K562 (cell line): ENCODE measurements around the gene ABL1. TPM values are rescaled to one million over a fixed set of nuclear protein-coding genes. Genes with fewer than 3 reads are reported as not detected.
A peak's percentile ranks its signal among the peaks of the same experiment; 100 is the strongest.

Experiments
- ATAC-seq: fragments of 200-7000 bp; cut with Tn5 transposase; 3 replicates; pipeline ENCODE4 v1.9.1; 2020; ENCODE audit warnings: moderate library complexity
- BruUV-seq: library from RNA; stranded (reverse); fragments of 400-500 nt; replicated peaks from 2 replicates; lab custom pipeline; 2021; lab: Mats Ljungman, UMichigan
- CTCF ChIA-PET: fragments of 300-600 bp; formaldehyde crosslinking; extraction: SDS; loops from one replicate; lab custom pipeline; 2021; ENCODE audit warnings: low intra/inter-chr PET ratio; lab: Yijun Ruan, JAX
- POLR2A ChIA-PET: fragments of 300-600, 350-650 bp; sonication (Branson Sonifier 250); formaldehyde crosslinking; extraction: SDS; loops from one replicate; lab custom pipeline; 2021; ENCODE audit warnings: antibody characterized with exemption, inconsistent platforms; lab: Yijun Ruan, JAX
- DNase-seq, 4 experiments: peaks; one replicate each; pipeline versions ENCODE4 v3.0.0 to v3.0.0-alpha.2; 2011 to 2018; ENCODE audit warnings: low spot score in 3 of 4, mixed read lengths in 3 of 4; ENCODE audit errors: extremely low read depth in 1 of 4
- FAIRE-seq: peaks from 2 replicates; lab custom pipeline; 2011; peaks lifted over from hg19 to GRCh38; lab: Jason Lieb, UNC
- H2AFZ ChIP-seq: 2 replicates; pipeline ENCODE4 v1.6.0; 2011; ENCODE audit warnings: low read depth, low read length, control low read depth, inconsistent platforms
- H3K27ac ChIP-seq: fragments of 200-600 bp; 3 replicates; pipeline ENCODE4 v1.8.0; 2011; ENCODE audit warnings: low read depth, mild to moderate bottlenecking, control low read depth, inconsistent platforms, low read length, moderate library complexity, mixed read lengths; ENCODE audit errors: extremely low read depth
- H3K27me3 ChIP-seq, 2 experiments: fragments of 300-600 bp in 1 of 2; 2 replicates in 1 of 2; 3 replicates in 1 of 2; pipeline versions ENCODE4 v1.6.0 to v1.8.0; 2011; ENCODE audit warnings: inconsistent platforms in 2 of 2, low read length in 2 of 2, mild to moderate bottlenecking in 1 of 2, mixed read lengths in 1 of 2, moderate library complexity in 1 of 2; ENCODE audit not compliant: control insufficient read depth in 2 of 2, insufficient read depth in 2 of 2
- H3K36me3 ChIP-seq: fragments of 300-600 bp; 3 replicates; pipeline ENCODE4 v1.8.0; 2011; ENCODE audit warnings: mild to moderate bottlenecking, low read length, inconsistent platforms; ENCODE audit not compliant: control insufficient read depth, insufficient read depth
- H3K4me1 ChIP-seq, 2 experiments: fragments of 200-600 bp in 1 of 2; replicated peaks in 1 of 2; 2 replicates in 1 of 2; 3 replicates in 1 of 2; pipeline versions ENCODE4 v1.5.1 to v1.8.0; 2011; ENCODE audit warnings: inconsistent platforms in 2 of 2, low read length in 2 of 2, mild to moderate bottlenecking in 1 of 2, mixed read lengths in 1 of 2, moderate library complexity in 1 of 2; ENCODE audit not compliant: control insufficient read depth in 2 of 2, insufficient read depth in 2 of 2
- H3K4me2 ChIP-seq: 2 replicates; pipeline ENCODE4 v1.6.1; 2011; ENCODE audit warnings: low read length, control low read depth, inconsistent platforms, mixed read lengths; ENCODE audit not compliant: insufficient read depth
- H3K4me3 ChIP-seq: fragments of 200-600 bp; sonication (generic), shearing (Covaris generic); 2 replicates; pipeline ENCODE4 v1.5.1; 2016; ENCODE audit warnings: control low read depth, inconsistent platforms
- H3K79me2 ChIP-seq: fragments of 200-600 bp; 3 replicates; pipeline ENCODE4 v1.8.0; 2011; ENCODE audit warnings: low read length, inconsistent platforms; ENCODE audit not compliant: control insufficient read depth, insufficient read depth
- H3K9ac ChIP-seq, 2 experiments: 2 replicates each; pipeline versions ENCODE4 v1.6.0 to v1.6.1; 2011; ENCODE audit warnings: low read depth in 2 of 2, low read length in 2 of 2, control low read depth in 1 of 2, inconsistent platforms in 1 of 2, mild to moderate bottlenecking in 1 of 2, mixed read lengths in 1 of 2; ENCODE audit not compliant: insufficient read depth in 1 of 2
- H3K9me1 ChIP-seq: one replicate; pipeline ENCODE4 v1.6.0; 2011; ENCODE audit warnings: inconsistent platforms, mild to moderate bottlenecking, low read length, moderate library complexity; ENCODE audit not compliant: control insufficient read depth, insufficient read depth
- H3K9me3 ChIP-seq: replicated peaks from 2 replicates; pipeline ENCODE4 v1.5.1; 2011; ENCODE audit warnings: low read depth, low read length, inconsistent platforms; ENCODE audit not compliant: control insufficient read depth, insufficient read depth
- H4K20me1 ChIP-seq: replicated peaks from 2 replicates; pipeline ENCODE4 v1.6.1; 2011; ENCODE audit warnings: low read length, inconsistent platforms, mixed read lengths; ENCODE audit not compliant: control insufficient read depth, insufficient read depth
- ELF1 ChIP-seq: fragments of 200-800 bp; sonication (Bioruptor generic); IDR thresholded peaks from 2 replicates; pipeline ENCODE4 v1.6.1; 2016; ENCODE audit warnings: missing genetic modification characterization, missing compliant biosample characterization
- RFX7 ChIP-seq: fragments of 250-450 bp; sonication (Bioruptor Pico); IDR thresholded peaks from 2 replicates; pipeline ENCODE4 v1.5.1; 2021; ENCODE audit warnings: mild to moderate bottlenecking
- WGBS: fragments of 100-300 bp; shearing (Covaris generic); methylation state at CpG from one replicate; pipeline ENCODE4 v1.1.6; 2016; ENCODE audit warnings: low coverage, mixed read lengths; ENCODE audit not compliant: insufficient coverage; ENCODE audit errors: missing lambda C conversion rate; 5-methylcytosine and 5-hydroxymethylcytosine counted together
- in situ Hi-C: fragments of 300-500 bp; cut with MboI; formaldehyde crosslinking; loops from 4 replicates; pipeline ENCODE4 v1.15.0; 2018; ENCODE audit warnings: inconsistent platforms, mixed read lengths
- intact Hi-C: fragments of 100-400 bp; cut with micrococcal nuclease; formaldehyde crosslinking; loops from 2 replicates; pipeline ENCODE4 v1.14.2; 2022
- polyA plus RNA-seq, 8 experiments: library from polyadenylated mRNA; depleted of rRNA in 4 of 8; stranded (reverse) in 5 of 8; unstranded in 3 of 8; fragments of >200 nt; fragmentation: Nextera tagmentation in 2 of 8; fragmentation: Illumina TruSeq in 1 of 8; extraction: Ambion mirVana in 2 of 8; extraction: Trizol in 1 of 8; gene quantifications; 2 replicates each; pipeline versions ENCODE4 v1.2.1 to v1.2.3, GENCODE V29; 2011 to 2014; ENCODE audit warnings: inconsistent platforms in 1 of 8, missing spikeins in 1 of 8
- total RNA-seq, 7 experiments: library from RNA; depleted of rRNA in 6 of 7; stranded (reverse); fragments of >200 nt in 6 of 7; fragmentation: Illumina TruSeq in 2 of 7; extraction: Trizol in 2 of 7; gene quantifications; 2 replicates each; pipeline versions ENCODE4 v1.2.1 to v1.2.3, GENCODE V29; 2011 to 2021; ENCODE audit warnings: low replicate concordance in 1 of 7

ABL1 gene
- total and polyA plus RNA-seq, 9 of the 15 experiments (the other 6 are each of a cell fraction or from before 2014, with no cell fraction given) = 1.5 to 130 (median 37.8) TPM

DNA sequence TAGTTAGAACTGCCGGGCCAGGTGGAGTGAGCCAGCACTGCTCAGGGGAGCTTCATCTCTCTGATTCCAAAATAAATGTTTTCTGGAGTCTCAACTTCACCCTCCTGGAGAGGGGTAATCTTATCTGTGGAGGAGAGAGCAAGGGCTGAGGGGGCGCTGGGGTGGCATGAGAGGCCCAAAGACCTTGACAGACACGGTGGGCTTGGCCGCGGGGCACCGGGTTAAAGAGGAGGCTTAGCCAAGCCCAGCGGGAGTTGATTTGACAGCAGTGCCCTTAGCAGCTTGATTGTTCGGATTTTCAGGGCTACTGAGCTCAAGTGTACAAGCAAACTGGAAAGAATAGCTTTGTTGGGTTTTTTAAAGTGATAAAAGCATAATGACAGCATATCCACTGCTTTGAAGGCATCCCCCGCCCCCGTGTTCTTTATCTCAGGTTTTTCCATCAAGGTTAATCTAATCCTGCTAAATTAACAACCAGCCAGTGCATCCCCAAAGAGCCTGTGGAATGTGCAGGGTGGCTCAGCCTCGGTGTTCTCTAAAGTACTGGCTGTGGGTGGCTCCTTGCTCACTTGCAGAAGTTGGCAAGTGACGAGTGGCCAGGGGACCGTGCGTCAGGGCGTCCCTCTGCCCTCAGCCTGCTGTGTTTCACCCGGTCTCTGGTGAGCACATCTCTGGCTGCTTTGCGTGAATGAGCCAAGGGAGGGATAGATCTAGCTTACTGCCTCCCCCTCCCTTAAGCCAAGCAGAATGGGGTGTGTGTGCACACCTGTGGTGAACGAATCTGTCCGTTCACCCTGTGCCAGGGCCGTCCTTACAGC, 56.0 kb downstream of the ABL1 start:
- in situ Hi-C loops = no loop called here
- Histone ChIP-seq H3K9ac (peak overlapping the region in 1 of 2 experiments; percentile 23; a peak in 2 of 4 replicates), H3K4me3 (no peak overlapping the region), H3K4me2 (no peak overlapping the region), H4K20me1 (peaks cover 74% of the 10 kb centered on the region), H3K9me1 (peaks cover 8% of the 10 kb centered on the region), H3K36me3 (peaks cover 43% of the 10 kb centered on the region), H2AFZ (no peak overlapping the region), H3K27me3 (peaks cover 3 to 9% of the 10 kb centered on the region in 2 experiments; a peak in 3 of 5 replicates), H3K27ac (no peak overlapping the region), H3K79me2 (no peaks in the 10 kb centered on the region), H3K9me3 (no peaks in the 10 kb centered on the region), H3K4me1 (peaks cover 6 to 50% of the 10 kb centered on the region in 2 experiments; a peak in 4 of 5 replicates)
- intact Hi-C loops = no loop called here
- ChIA-PET POLR2A (interaction anchor here (0.6 to 14.2 kb wide), 22 partner anchors 7 to 159 kb away, joined by 3 to 334 read pairs (median 4); no protein-coding TSS in a partner anchor), CTCF (interaction anchor here (0.7 kb wide), 1 partner anchor 367 kb away, joined by 3 read pairs; no protein-coding TSS in a partner anchor)
- BruUV-seq = no TSS peak
- 59% methylated on average over 20 of the region's 20 CpGs for WGBS
- FAIRE-seq = no peak
- TF ChIP-seq RFX7 (CRISPR knock-in tag) = no peak
- TF ChIP-seq ELF1 (tag) = no peak
- ATAC-seq = no peak
- DNase-seq = peak in 2 of 4 experiments; percentile 58
